Mononuclear cell (primary cell): ENCODE measurements around the gene ELP6. TPM values are rescaled to one million over a fixed set of nuclear protein-coding genes. Genes with fewer than 3 reads are reported as not detected.

Experiments used
- H3K27me3 ChIP-seq: 2 replicates; pipeline ENCODE4 v1.6.0; 2011; ENCODE audit warnings: low read length, control low read depth; ENCODE audit not compliant: insufficient read depth
- H3K4me1 ChIP-seq: 2 replicates; pipeline ENCODE4 v1.5.1; 2011; ENCODE audit warnings: mild to moderate bottlenecking, low read length, control low read depth; ENCODE audit not compliant: insufficient read depth
- H3K4me3 ChIP-seq: 2 replicates; pipeline ENCODE4 v1.5.1; 2011; ENCODE audit warnings: mild to moderate bottlenecking, low read length, moderate library complexity
- H3K9me3 ChIP-seq: 2 replicates; pipeline ENCODE4 v1.5.1; 2011; ENCODE audit warnings: low read depth, mild to moderate bottlenecking, control low read depth, low read length
- total RNA-seq: library from RNA; depleted of rRNA; stranded (reverse); fragments of >200 nt; gene quantifications from one replicate; pipeline ENCODE4 v1.2.3, GENCODE V29; 2012

The ELP6 gene
- total RNA-seq, 1 donor: 7.8 TPM

GRCh38 chr3:47455806-47456452, 57.6 kb downstream of the ELP6 start:
- H3K4me1 ChIP-seq: peaks cover 6% of the 10 kb centered on the region
- no peaks in the 10 kb centered on the region for H3K9me3 ChIP-seq
- H3K4me3 ChIP-seq: no peak overlapping the region

GRCh38 chr3:47452453-47453215, 60.9 kb downstream of the ELP6 start:
- Histone ChIP-seq H3K9me3 (no peaks in the 10 kb centered on the region), H3K4me1 (peaks cover 6% of the 10 kb centered on the region), H3K4me3 (no peak overlapping the region), H3K27me3 (no peaks in the 10 kb centered on the region)

More at GRCh38 chr3:47455806-47456452, 57.6 kb downstream of the ELP6 start:
- no peaks in the 10 kb centered on the region for H3K27me3 ChIP-seq

Other genes with a start within 250 kb of the ELP6 start
- gene KIF9, start 230.9 kb downstream of the ELP6 start, total RNA-seq: 4.7 TPM
- 14.2 TPM for gene KLHL18, start 230.8 kb downstream of the ELP6 start, total RNA-seq
- gene PTPN23, start 132.7 kb downstream of the ELP6 start, total RNA-seq: 14.9 TPM
- gene SCAP, start 37.8 kb downstream of the ELP6 start, total RNA-seq: 31.9 TPM
- 0.10 TPM for gene CSPG5, start 65.2 kb upstream of the ELP6 start, total RNA-seq